Mesothelial cell of epicardium (in vitro differentiated cells): Measurements from ENCODE around the gene SERPINB2. TPM values are rescaled to one million over a fixed set of nuclear protein-coding genes. Genes with fewer than 3 reads are reported as not detected.

Experiments used
- DNase-seq, 2 experiments: peaks; one replicate each; pipeline ENCODE4 v3.0.0; 2021; ENCODE audit warnings: low spot score in 2 of 2; ENCODE audit not compliant: unreplicated experiment in 2 of 2
- H3K27ac Mint-ChIP-seq: 2 replicates; pipeline ENCODE4 v1.8.0; 2021; ENCODE audit warnings: mixed read lengths
- H3K27me3 Mint-ChIP-seq: 2 replicates; pipeline ENCODE4 v1.8.0; 2021; ENCODE audit warnings: low read depth, mixed read lengths
- H3K36me3 Mint-ChIP-seq: 2 replicates; pipeline ENCODE4 v1.8.0; 2021; ENCODE audit warnings: mixed read lengths
- H3K4me1 Mint-ChIP-seq: 2 replicates; pipeline ENCODE4 v1.8.0; 2021; ENCODE audit warnings: mixed read lengths
- H3K4me3 Mint-ChIP-seq: 2 replicates; pipeline ENCODE4 v1.8.0; 2021; ENCODE audit warnings: mild to moderate bottlenecking, moderate library complexity, mixed read lengths
- H3K9me3 Mint-ChIP-seq: 2 replicates; pipeline ENCODE4 v1.8.0; 2021; ENCODE audit warnings: mixed read lengths
- CTCF ChIP-seq: fragments of 200-600 bp; sonication (generic); IDR thresholded peaks from one replicate; pipeline ENCODE4 v1.5.0; 2021; ENCODE audit warnings: antibody characterized with exemption; ENCODE audit not compliant: unreplicated experiment
- total RNA-seq: library from RNA; stranded (reverse); gene quantifications from 3 replicates; pipeline ENCODE4 v1.2.1, GENCODE V29; 2021

The SERPINB2 gene
- total RNA-seq, 1 donor from 2014 or later, result 1.4 TPM

GRCh38 chr18:63895190-63895589, 7.7 kb downstream of the SERPINB2 start:
- peaks cover 4% of the 10 kb centered on the region for H3K4me1 Mint-ChIP-seq
- TF ChIP-seq CTCF, result no peak
- H3K9me3 Mint-ChIP-seq, result no peaks in the 10 kb centered on the region
- H3K36me3 Mint-ChIP-seq, result no peaks in the 10 kb centered on the region
- H3K4me3 Mint-ChIP-seq, result no peak overlapping the region
- no peak overlapping the region for H3K27ac Mint-ChIP-seq
- H3K27me3 Mint-ChIP-seq, result peaks cover 2% of the 10 kb centered on the region
- DNase-seq, result no peak

- Mint-ChIP-seq H3K27me3 (peaks cover 5% of the 10 kb centered on the region), H3K9me3 (peaks cover 3% of the 10 kb centered on the region), H3K36me3 (no peaks in the 10 kb centered on the region), H3K27ac (no peak overlapping the region), H3K4me1 (peaks cover 4% of the 10 kb centered on the region), H3K4me3 (no peak overlapping the region)
- TF ChIP-seq CTCF, result no peak
- DNase-seq, result no peak
These were observed 9.6 kb downstream of the SERPINB2 start for GRCh38 chr18:63897072-63897471.

GRCh38 chr18:63899206-63899605, 11.7 kb downstream of the SERPINB2 start:
- H3K4me3 Mint-ChIP-seq, result no peak overlapping the region
- peaks cover 3% of the 10 kb centered on the region for H3K9me3 Mint-ChIP-seq
- H3K4me1 Mint-ChIP-seq, result peaks cover 4% of the 10 kb centered on the region
- no peak overlapping the region for H3K27ac Mint-ChIP-seq
- DNase-seq, result no peak
- no peak for TF ChIP-seq CTCF
- H3K27me3 Mint-ChIP-seq, result peaks cover 9% of the 10 kb centered on the region
- H3K36me3 Mint-ChIP-seq, result no peaks in the 10 kb centered on the region

- Mint-ChIP-seq H3K27ac (no peak overlapping the region), H3K36me3 (no peaks in the 10 kb centered on the region), H3K9me3 (peaks cover 9% of the 10 kb centered on the region), H3K27me3 (peaks cover 15% of the 10 kb centered on the region), H3K4me1 (no peaks in the 10 kb centered on the region), H3K4me3 (no peak overlapping the region)
- DNase-seq, result no peak
- no peak for TF ChIP-seq CTCF
These were observed 16.5 kb downstream of the SERPINB2 start for GRCh38 chr18:63903851-63904570.

GRCh38 chr18:63904694-63905093, 17.2 kb downstream of the SERPINB2 start:
- no peak for TF ChIP-seq CTCF
- H3K36me3 Mint-ChIP-seq, result no peaks in the 10 kb centered on the region
- no peaks in the 10 kb centered on the region for H3K4me1 Mint-ChIP-seq
- DNase-seq, result no peak
- H3K4me3 Mint-ChIP-seq, result no peak overlapping the region
- peaks cover 16% of the 10 kb centered on the region for H3K27me3 Mint-ChIP-seq
- no peak overlapping the region for H3K27ac Mint-ChIP-seq
- peaks cover 9% of the 10 kb centered on the region for H3K9me3 Mint-ChIP-seq
